Measurements from ENCODE around the gene TOLLIP. TPM values are rescaled to one million over a fixed set of nuclear protein-coding genes. Genes with fewer than 3 reads are reported as not detected.

The TOLLIP gene
- total and polyA plus RNA-seq, 8 donors: 14.9 to 119 (median 35.8) TPM

GRCh38 chr11:1276866-1277615 lies 32.4 kb downstream of the TOLLIP start:
- H3K4me1 ChIP-seq: peaks cover 0 to 10% (median 0%) of the 10 kb centered on the region in 4 donors
- WGBS, 5 donors: 89 to 91% (median 91%) methylated on average over 35 to 37 of the region's 37 CpGs
- H3K36me3 ChIP-seq: peaks cover 47 to 95% (median 91%) of the 10 kb centered on the region in 4 donors
- no peak overlapping the region for H3K4me3 ChIP-seq
- no peaks in the 10 kb centered on the region for H3K27me3 ChIP-seq
- H3K9me3 ChIP-seq: no peaks in the 10 kb centered on the region
- no peak for DNase-seq
- TF ChIP-seq EP300 (IDR thresholded peaks at IDR 0.05): no peak
- no peak for TF ChIP-seq POLR2A (IDR thresholded peaks at IDR 0.05)
- H3K27ac ChIP-seq: peak overlapping the region in 2 of 5 donors; percentile 54 to 72
- intact Hi-C loops (cut with DNase I; ENCODE audit: low total_unique reads): no loop called here

- WGBS, 5 donors: 77 to 85% (median 80%) methylated on average over 24 to 32 of the region's 32 CpGs
- Histone ChIP-seq H3K27ac (peak overlapping the region in 2 of 5 donors; percentile 54 to 72), H3K4me1 (peaks cover 0 to 4% (median 0%) of the 10 kb centered on the region in 4 donors), H3K27me3 (no peaks in the 10 kb centered on the region), H3K36me3 (peaks cover 42 to 90% (median 85%) of the 10 kb centered on the region in 4 donors), H3K9me3 (no peaks in the 10 kb centered on the region), H3K4me3 (no peak overlapping the region)
- intact Hi-C loops (cut with DNase I; ENCODE audit: low total_unique reads): no loop called here
- TF ChIP-seq POLR2AphosphoS5 (IDR thresholded peaks at IDR 0.05) (no peak), CTCF (IDR thresholded peaks at IDR 0.05) (no peak), EP300 (IDR thresholded peaks at IDR 0.05) (no peak), POLR2A (IDR thresholded peaks at IDR 0.05) (no peak)
- no peak for DNase-seq
These were observed 33.2 kb downstream of the TOLLIP start for GRCh38 chr11:1276041-1276790.

- TF ChIP-seq CTCF (IDR thresholded peaks at IDR 0.05) (no peak), POLR2A (IDR thresholded peaks at IDR 0.05) (no peak), EP300 (IDR thresholded peaks at IDR 0.05) (no peak), POLR2AphosphoS5 (IDR thresholded peaks at IDR 0.05) (no peak)
- intact Hi-C loops (cut with DNase I; ENCODE audit: low total_unique reads): no loop called here
- Histone ChIP-seq H3K4me3 (no peak overlapping the region), H3K9me3 (no peaks in the 10 kb centered on the region), H3K36me3 (peaks cover 30 to 78% (median 73%) of the 10 kb centered on the region in 4 donors), H3K27ac (peak overlapping the region in 1 of 5 donors; percentile 72), H3K4me1 (peaks cover 0 to 4% (median 0%) of the 10 kb centered on the region in 4 donors), H3K27me3 (no peaks in the 10 kb centered on the region)
- 89 to 94% (median 90%) methylated on average over 10 to 18 of the region's 18 CpGs for WGBS, 5 donors
- no peak for DNase-seq
These were observed 34.4 kb downstream of the TOLLIP start for GRCh38 chr11:1275021-1275420.

GRCh38 chr11:1274501-1274900 lies 34.9 kb downstream of the TOLLIP start:
- DNase-seq: no peak
- 88 to 93% (median 89%) methylated on average over 12 to 14 of the region's 14 CpGs for whole genome bisulfite sequencing, 5 donors
- no peak for TF ChIP-seq EP300 (IDR thresholded peaks at IDR 0.05)
- TF ChIP-seq POLR2A (IDR thresholded peaks at IDR 0.05): no peak
- no peak for TF ChIP-seq POLR2AphosphoS5 (IDR thresholded peaks at IDR 0.05)
- TF ChIP-seq CTCF (IDR thresholded peaks at IDR 0.05): no peak
- Histone ChIP-seq H3K27ac (no peak overlapping the region), H3K36me3 (peaks cover 27 to 72% (median 68%) of the 10 kb centered on the region in 4 donors), H3K4me3 (no peak overlapping the region), H3K27me3 (no peaks in the 10 kb centered on the region), H3K4me1 (peaks cover 0 to 4% (median 0%) of the 10 kb centered on the region in 4 donors), H3K9me3 (no peaks in the 10 kb centered on the region)
- intact Hi-C loops (cut with DNase I; ENCODE audit: low total_unique reads): no loop called here

Data from stomach (tissue), 9 donors.